WI38 (cell line): Measurements from ENCODE around the gene CCDC93.

Experiments
- H3K4me3 ChIP-seq: 2 replicates; pipeline ENCODE4 v1.5.1; 2011; ENCODE audit warnings: low read depth, mild to moderate bottlenecking, control low read depth, low read length
- TF ChIP-seq, protein P1 (sequence below): IDR thresholded peaks from 2 replicates; pipeline ENCODE4 v1.5.1; 2012; ENCODE audit warnings: low read depth, mild to moderate bottlenecking, control low read depth, low read length

CCDC93 gene

DNA sequence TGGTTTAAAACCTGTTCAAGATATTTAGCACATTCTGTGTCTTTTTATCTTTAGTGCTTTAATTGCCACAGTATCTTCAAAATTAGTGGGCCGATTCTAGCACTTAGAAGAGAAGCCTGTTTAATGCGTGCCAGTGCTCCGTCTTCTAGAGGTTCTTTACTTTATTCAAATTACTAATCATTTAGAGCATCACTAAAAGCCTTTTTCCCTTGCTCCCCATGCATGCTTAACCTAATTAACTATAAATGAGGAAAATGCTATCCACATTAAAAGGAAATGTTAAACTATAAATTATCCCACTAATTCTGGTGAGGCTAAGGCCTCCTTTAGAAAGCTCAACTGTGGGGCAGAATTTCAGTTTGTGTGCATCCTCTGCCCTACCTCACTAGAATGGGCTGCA, 42.9 kb upstream of the CCDC93 start:
- no peak overlapping the region for H3K4me3 ChIP-seq
- TF ChIP-seq, protein P1, sequence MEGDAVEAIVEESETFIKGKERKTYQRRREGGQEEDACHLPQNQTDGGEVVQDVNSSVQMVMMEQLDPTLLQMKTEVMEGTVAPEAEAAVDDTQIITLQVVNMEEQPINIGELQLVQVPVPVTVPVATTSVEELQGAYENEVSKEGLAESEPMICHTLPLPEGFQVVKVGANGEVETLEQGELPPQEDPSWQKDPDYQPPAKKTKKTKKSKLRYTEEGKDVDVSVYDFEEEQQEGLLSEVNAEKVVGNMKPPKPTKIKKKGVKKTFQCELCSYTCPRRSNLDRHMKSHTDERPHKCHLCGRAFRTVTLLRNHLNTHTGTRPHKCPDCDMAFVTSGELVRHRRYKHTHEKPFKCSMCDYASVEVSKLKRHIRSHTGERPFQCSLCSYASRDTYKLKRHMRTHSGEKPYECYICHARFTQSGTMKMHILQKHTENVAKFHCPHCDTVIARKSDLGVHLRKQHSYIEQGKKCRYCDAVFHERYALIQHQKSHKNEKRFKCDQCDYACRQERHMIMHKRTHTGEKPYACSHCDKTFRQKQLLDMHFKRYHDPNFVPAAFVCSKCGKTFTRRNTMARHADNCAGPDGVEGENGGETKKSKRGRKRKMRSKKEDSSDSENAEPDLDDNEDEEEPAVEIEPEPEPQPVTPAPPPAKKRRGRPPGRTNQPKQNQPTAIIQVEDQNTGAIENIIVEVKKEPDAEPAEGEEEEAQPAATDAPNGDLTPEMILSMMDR: no peak

DNA sequence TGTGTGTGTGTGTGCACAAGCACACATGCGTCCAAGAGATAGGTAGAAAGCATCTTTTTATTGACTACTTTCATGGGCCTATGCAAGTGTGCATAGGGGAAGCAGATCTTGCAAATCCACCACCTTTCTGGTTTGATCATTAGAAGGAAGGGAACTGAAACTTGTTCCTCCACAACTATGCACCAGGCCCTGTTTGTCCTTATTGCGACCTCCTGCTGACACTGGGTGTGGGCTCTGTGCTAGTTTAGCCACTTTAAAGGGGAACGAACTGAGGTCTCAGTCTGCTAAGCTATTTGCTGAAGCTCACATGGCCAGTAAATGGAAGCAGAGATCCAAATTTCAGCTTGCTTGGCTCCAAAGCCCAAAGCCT, 42.3 kb upstream of the CCDC93 start:
- H3K4me3 ChIP-seq: no peak overlapping the region
- TF ChIP-seq, protein P1: no peak

DNA sequence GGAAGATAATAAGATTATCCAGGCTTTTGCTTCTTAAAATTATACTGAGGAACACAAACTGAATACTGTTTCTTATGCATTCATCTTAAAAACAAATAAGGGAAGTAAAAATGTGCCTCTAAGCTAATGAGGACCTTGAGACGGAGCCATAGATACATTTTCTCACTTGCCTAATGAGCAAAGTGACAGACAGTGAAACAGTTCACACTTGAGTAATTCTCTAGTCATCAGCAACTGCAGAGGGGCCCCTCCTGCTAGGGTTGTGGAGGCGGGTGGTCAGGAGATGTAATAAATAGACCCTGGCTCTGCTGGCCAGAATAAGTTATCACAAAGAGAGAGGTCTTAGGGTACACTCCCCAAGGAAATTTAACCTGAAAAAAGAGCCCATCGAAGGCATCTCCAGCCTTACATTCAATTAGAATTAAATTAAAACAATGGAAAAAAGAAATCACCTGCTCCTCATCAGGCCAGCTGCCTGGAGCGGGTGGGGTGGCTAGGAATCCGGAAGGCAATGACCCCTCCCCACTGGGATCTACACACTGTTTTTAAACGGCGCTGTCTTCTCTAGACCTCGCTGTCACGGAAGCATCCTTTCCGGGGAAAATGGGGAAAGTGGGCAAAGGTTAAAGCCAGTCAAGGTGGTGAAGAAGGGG, 41.8 kb upstream of the CCDC93 start:
- no peak overlapping the region for H3K4me3 ChIP-seq
- TF ChIP-seq, protein P1: no peak

DNA sequence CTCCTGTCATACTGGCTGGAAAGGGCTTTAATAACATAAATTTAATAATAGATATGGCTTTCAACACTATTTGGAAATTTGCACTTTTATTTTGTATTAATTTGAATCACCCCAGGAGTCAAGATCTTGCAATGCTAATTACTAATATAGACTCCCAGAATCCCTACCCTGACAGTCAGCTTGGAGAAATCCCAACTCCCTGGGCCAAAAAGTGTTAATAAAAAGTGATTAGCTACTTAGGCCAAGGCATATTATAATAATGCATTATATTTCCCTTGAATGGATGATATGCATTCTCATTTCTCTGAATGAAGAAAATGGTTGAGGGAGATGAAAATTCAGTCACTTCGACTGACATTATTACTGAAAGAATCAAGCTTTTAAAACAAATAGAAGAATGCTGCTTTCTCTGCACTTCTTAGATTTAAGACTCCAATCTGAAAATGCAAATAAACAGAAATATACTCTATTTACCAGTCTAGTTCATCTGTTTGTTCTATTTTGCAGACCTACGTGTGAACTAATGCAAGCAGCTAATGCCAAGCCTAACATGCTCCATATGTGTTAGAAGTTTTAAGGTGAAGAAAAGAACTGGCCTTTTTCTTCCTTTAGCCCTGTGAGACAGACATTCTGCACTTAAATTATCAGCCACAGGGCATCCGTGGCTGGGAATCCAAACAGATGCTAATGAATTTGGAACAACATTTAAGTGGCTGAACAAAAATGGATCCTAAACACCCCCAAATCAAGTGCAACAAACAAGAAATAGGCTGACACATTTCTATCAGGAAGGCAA, 40.5 kb upstream of the CCDC93 start:
- TF ChIP-seq, protein P1: no peak
- H3K4me3 ChIP-seq: no peak overlapping the region

- H3K4me3 ChIP-seq: no peak overlapping the region
- TF ChIP-seq, protein P1: no peak
Measured at GRCh38 chr2:118053681-118054080, 39.8 kb upstream of the CCDC93 start.

DNA sequence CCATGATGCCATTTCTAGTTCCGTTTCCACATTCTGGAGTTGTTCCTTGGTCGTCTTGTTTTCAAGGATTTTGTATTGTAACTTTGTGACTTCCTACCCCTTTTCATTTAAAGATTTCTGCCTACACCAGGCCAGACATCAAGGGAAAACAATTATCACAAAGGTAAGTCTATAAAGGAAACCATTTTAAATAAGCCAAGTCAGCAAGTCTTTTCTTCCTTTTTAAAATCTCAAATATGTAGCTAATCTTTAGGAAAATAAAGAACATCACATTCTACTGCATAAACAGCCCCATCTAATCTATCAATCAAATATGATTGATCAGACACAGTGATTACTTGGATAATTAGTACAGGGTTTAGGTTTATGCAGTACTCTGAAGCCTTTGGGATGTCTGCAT, 38.6 kb upstream of the CCDC93 start:
- H3K4me3 ChIP-seq: no peak overlapping the region
- TF ChIP-seq, protein P1: no peak

DNA sequence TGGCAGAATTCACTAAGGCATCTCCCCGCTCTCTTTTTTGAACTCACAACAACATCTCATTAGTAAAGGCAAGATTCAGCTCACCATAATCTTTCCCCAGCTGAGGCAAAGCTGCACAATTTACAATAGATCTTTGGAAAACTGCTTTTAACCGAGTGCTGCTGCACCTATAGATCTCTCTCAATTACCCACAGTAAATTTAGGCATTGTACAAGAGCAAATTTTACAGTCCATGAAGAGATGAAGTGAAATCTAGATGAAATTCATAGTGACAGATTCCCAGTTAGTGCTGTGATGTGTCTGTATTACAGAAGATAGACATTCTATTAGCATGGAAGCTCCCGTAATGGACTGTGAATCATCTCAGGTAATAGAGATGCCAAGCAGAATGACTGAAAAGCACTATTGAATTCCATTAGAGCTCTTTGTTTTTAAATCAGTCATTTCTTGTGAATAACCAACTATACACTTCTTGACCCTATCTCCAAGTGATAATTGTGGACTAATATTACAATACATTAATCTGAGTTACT, 38.0 kb upstream of the CCDC93 start:
- no peak overlapping the region for H3K4me3 ChIP-seq
- TF ChIP-seq, protein P1: no peak
